Breast epithelium (tissue), 3 donors: ENCODE data around the gene FBLN1.

Experiments
- POLR2A ChIP-seq: fragments of 450-650 bp; IDR thresholded peaks from one replicate; pipeline ENCODE4 v1.6.1; 2016; ENCODE audit warnings: antibody characterized with exemption, mild to moderate bottlenecking, moderate library complexity
- TF ChIP-seq, protein P1 (sequence below), 3 donors: fragments of 450-650 bp; IDR thresholded peaks; one replicate each; pipeline ENCODE4 v1.5.1; 2016 to 2017; ENCODE audit warnings: antibody characterized with exemption in 3 of 3, mild to moderate bottlenecking in 3 of 3, moderate library complexity in 3 of 3

DNA sequence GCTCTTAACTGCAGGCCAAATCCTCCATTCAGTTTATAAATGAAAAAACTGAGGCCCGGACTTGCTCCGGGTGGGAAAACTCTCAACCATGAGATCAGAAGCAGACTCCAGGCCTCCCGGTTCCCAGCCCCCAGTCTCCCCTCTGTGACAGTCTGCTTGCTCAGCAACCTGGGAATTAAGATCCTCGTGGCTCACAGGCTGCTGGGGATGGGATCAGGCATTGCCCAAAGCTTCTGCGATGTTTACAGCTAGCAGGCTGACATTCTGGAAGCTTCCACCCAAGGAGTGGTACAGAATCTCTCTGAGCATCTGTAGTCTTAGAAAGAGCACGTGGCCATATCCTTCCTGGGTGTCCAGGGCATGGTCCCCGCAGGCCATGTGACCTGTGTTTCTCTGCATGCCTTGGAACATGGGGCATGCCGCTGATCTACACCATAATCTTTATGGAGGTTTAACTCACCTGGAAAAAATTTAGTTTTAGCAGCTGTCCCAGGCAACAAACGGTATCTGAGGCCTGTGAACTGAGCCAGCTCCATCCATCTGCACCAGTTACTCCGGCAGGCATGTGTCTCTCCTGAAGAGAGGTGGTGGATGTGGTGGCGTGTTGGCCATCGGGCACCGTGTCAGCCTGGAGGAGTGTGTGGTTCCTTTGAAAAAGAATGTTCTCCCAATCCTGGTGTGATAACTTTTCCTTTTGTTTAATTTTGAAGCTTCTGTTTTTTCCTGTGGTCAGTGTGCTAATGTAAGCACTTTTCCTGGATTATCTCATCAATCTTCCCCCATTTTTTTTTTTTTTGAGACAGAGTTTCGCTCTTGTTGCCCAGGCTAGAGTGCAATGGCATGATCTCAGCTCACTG, 7.9 kb downstream of the FBLN1 start:
- TF ChIP-seq, protein P1, sequence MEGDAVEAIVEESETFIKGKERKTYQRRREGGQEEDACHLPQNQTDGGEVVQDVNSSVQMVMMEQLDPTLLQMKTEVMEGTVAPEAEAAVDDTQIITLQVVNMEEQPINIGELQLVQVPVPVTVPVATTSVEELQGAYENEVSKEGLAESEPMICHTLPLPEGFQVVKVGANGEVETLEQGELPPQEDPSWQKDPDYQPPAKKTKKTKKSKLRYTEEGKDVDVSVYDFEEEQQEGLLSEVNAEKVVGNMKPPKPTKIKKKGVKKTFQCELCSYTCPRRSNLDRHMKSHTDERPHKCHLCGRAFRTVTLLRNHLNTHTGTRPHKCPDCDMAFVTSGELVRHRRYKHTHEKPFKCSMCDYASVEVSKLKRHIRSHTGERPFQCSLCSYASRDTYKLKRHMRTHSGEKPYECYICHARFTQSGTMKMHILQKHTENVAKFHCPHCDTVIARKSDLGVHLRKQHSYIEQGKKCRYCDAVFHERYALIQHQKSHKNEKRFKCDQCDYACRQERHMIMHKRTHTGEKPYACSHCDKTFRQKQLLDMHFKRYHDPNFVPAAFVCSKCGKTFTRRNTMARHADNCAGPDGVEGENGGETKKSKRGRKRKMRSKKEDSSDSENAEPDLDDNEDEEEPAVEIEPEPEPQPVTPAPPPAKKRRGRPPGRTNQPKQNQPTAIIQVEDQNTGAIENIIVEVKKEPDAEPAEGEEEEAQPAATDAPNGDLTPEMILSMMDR (IDR thresholded peaks at IDR 0.05), result no peak
- TF ChIP-seq POLR2A, result no peak
